Mucosa of descending colon (tissue), 3 donors: ENCODE results near the gene SLC35F4. TPM values are rescaled to one million over a fixed set of nuclear protein-coding genes. Genes with fewer than 3 reads are reported as not detected.

Experiments used
- ATAC-seq: fragments of 200-7000 bp; cut with Tn5 transposase; one replicate; pipeline ENCODE4 v1.9.1; 2020; ENCODE audit warnings: mild to moderate bottlenecking, moderate library complexity
- DNase-seq, 3 donors: peaks; one replicate each; pipeline ENCODE4 v3.0.0-alpha.2; 2020
- H3K36me3 ChIP-seq: fragments of 200-600 bp; one replicate; pipeline ENCODE4 v1.8.0; 2021; ENCODE audit warnings: low read depth, mild to moderate bottlenecking
- H3K4me1 ChIP-seq: fragments of 200-600 bp; one replicate; pipeline ENCODE4 v1.8.0; 2021; ENCODE audit warnings: low read depth, mild to moderate bottlenecking
- H3K4me3 ChIP-seq: fragments of 200-600 bp; one replicate; pipeline ENCODE4 v1.8.0; 2021; ENCODE audit warnings: mild to moderate bottlenecking
- H3K9me3 ChIP-seq: fragments of 200-600 bp; one replicate; pipeline ENCODE4 v1.8.0; 2021; ENCODE audit warnings: mild to moderate bottlenecking
- intact Hi-C, 2 donors: fragments of 100-400 bp; cut with DNase I in 1 of 2; cut with micrococcal nuclease in 1 of 2; formaldehyde crosslinking; loops; one replicate each; pipeline versions ENCODE4 v1.11.0 to v1.11.1; 2022; cut with DNase I, micrococcal nuclease
- total RNA-seq, 3 donors: library from RNA; stranded (reverse); fragmentation: NEBNext Ultra II Directional in 2 of 3; extraction: Animal tissue kit (Norgen Biotek cat#: 25700) in 2 of 3; gene quantifications; one replicate each; pipeline versions ENCODE4 v1.2.1 to v1.2.4, GENCODE V29; 2021 to 2023
- TF ChIP-seq, protein P1 (sequence below): fragments of 200-600 bp; IDR thresholded peaks from one replicate; pipeline ENCODE4 v1.8.0; 2022; ENCODE audit warnings: antibody characterized with exemption, mild to moderate bottlenecking
- donor health status: DM: no; HTN: no; CAD: no; lungs with moderate emphysema.
- donor health status: DM: no; HTN: no; CAD: no.
- donor health status: DM: no; HTN: yes; CAD: no.

The SLC35F4 gene
- total RNA-seq, 3 donors from 2014 or later, result not detected

- TF ChIP-seq, protein P1, sequence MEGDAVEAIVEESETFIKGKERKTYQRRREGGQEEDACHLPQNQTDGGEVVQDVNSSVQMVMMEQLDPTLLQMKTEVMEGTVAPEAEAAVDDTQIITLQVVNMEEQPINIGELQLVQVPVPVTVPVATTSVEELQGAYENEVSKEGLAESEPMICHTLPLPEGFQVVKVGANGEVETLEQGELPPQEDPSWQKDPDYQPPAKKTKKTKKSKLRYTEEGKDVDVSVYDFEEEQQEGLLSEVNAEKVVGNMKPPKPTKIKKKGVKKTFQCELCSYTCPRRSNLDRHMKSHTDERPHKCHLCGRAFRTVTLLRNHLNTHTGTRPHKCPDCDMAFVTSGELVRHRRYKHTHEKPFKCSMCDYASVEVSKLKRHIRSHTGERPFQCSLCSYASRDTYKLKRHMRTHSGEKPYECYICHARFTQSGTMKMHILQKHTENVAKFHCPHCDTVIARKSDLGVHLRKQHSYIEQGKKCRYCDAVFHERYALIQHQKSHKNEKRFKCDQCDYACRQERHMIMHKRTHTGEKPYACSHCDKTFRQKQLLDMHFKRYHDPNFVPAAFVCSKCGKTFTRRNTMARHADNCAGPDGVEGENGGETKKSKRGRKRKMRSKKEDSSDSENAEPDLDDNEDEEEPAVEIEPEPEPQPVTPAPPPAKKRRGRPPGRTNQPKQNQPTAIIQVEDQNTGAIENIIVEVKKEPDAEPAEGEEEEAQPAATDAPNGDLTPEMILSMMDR, result no peak
- H3K4me3 ChIP-seq, result no peak overlapping the region
- intact Hi-C loops, result no loop called here
- no peaks in the 10 kb centered on the region for H3K4me1 ChIP-seq
- H3K36me3 ChIP-seq, result no peaks in the 10 kb centered on the region
- ATAC-seq (no peak), DNase-seq (no peak)
- H3K9me3 ChIP-seq, result no peaks in the 10 kb centered on the region
Measured at GRCh38 chr14:57848786-57849185, 17.1 kb downstream of the SLC35F4 start.

GRCh38 chr14:57848353-57848752 lies 17.5 kb downstream of the SLC35F4 start:
- Histone ChIP-seq H3K4me1 (no peaks in the 10 kb centered on the region), H3K36me3 (no peaks in the 10 kb centered on the region), H3K4me3 (no peak overlapping the region), H3K9me3 (no peaks in the 10 kb centered on the region)
- TF ChIP-seq, protein P1, result no peak
- intact Hi-C loops, result no loop called here
- DNase-seq, result no peak
- no peak for ATAC-seq

GRCh38 chr14:57847706-57848105 lies 18.2 kb downstream of the SLC35F4 start:
- no peak for DNase-seq
- Histone ChIP-seq H3K4me1 (no peaks in the 10 kb centered on the region), H3K36me3 (no peaks in the 10 kb centered on the region), H3K9me3 (no peaks in the 10 kb centered on the region), H3K4me3 (no peak overlapping the region)
- TF ChIP-seq, protein P1, result no peak
- ATAC-seq, result no peak
- intact Hi-C loops, result no loop called here

DNA sequence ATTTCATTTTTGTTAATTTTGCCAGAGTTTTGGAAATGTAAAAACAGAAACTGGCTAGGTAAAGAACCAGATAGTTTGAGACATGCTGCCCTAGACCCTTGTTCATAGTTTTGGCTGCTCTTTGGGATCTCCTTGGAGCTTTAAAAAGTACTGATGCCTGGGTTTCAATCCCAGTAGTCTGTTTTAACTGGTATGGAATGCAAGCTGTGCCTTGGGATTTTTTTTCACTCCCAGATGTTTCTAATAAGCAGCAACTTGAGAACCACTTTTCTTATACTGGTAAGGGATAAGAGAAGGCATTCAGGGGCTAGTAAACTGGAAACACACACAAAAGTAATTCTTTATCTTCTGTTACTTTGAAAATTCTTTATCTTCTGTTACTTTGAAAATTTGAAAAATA lies 18.8 kb downstream of the SLC35F4 start:
- TF ChIP-seq, protein P1, result no peak
- Histone ChIP-seq H3K4me3 (no peak overlapping the region), H3K9me3 (no peaks in the 10 kb centered on the region), H3K4me1 (no peaks in the 10 kb centered on the region), H3K36me3 (no peaks in the 10 kb centered on the region)
- DNase-seq, result no peak
- intact Hi-C loops, result no loop called here
- no peak for ATAC-seq

- no peak for ATAC-seq
- intact Hi-C loops, result no loop called here
- TF ChIP-seq, protein P1, result no peak
- no peak for DNase-seq
- no peaks in the 10 kb centered on the region for H3K9me3 ChIP-seq
- H3K4me3 ChIP-seq, result no peak overlapping the region
- no peaks in the 10 kb centered on the region for H3K4me1 ChIP-seq
- H3K36me3 ChIP-seq, result no peaks in the 10 kb centered on the region
Measured at GRCh38 chr14:57846596-57846995, 19.3 kb downstream of the SLC35F4 start.
